ENCODE measurements around the gene ERBB3.
A peak's percentile ranks its signal among the peaks of the same experiment; 100 is the strongest.

Gene ERBB3

GRCh38 chr12:56078931-56079722 lies 838 bp upstream of the ERBB3 start:
- H3K4me1 ChIP-seq: peaks cover 3% of the 10 kb centered on the region

GRCh38 chr12:56080556-56081138 lies 682 bp downstream of the ERBB3 start:
- Histone ChIP-seq H3K4me1 (peaks cover 3% of the 10 kb centered on the region), H3K9me3 (ENCODE audit: control insufficient read depth, low read length) (no peaks in the 10 kb centered on the region), H2AFZ (peak overlapping the region; percentile 95), H3K27ac (peak overlapping the region; percentile 80), H3K27me3 (ENCODE audit: control insufficient read depth, insufficient read depth, low read length) (no peaks in the 10 kb centered on the region), H3K36me3 (ENCODE audit: control insufficient read depth, insufficient read depth, low read length) (no peaks in the 10 kb centered on the region), H3K79me2 (no peaks in the 10 kb centered on the region), H3K4me2 (ENCODE audit: low read length) (peak overlapping the region; percentile 98), H3K9ac (no peak overlapping the region), H3K4me3 (ENCODE audit: low read depth, low read length) (peak overlapping the region; percentile 75)
- TF ChIP-seq CTCF (IDR thresholded peaks at IDR 0.05): no peak

More at GRCh38 chr12:56078931-56079722, 838 bp upstream of the ERBB3 start:
- Histone ChIP-seq H3K9me3 (ENCODE audit: control insufficient read depth, low read length) (no peaks in the 10 kb centered on the region), H3K4me2 (ENCODE audit: low read length) (peak overlapping the region; percentile 98), H3K4me3 (ENCODE audit: low read depth, low read length) (peak overlapping the region; percentile 75), H3K27ac (peak overlapping the region; percentile 80), H2AFZ (peak overlapping the region; percentile 95), H3K79me2 (no peaks in the 10 kb centered on the region), H3K36me3 (ENCODE audit: control insufficient read depth, insufficient read depth, low read length) (no peaks in the 10 kb centered on the region), H3K27me3 (ENCODE audit: control insufficient read depth, insufficient read depth, low read length) (no peaks in the 10 kb centered on the region), H3K9ac (no peak overlapping the region)
- TF ChIP-seq CTCF (IDR thresholded peaks at IDR 0.05): peak; percentile 82

- Histone ChIP-seq H3K4me2 (ENCODE audit: low read length) (peak overlapping the region; percentile 98), H3K27me3 (ENCODE audit: control insufficient read depth, insufficient read depth, low read length) (no peaks in the 10 kb centered on the region), H3K79me2 (no peaks in the 10 kb centered on the region), H3K27ac (no peak overlapping the region), H3K9ac (no peak overlapping the region), H2AFZ (no peak overlapping the region), H3K4me3 (ENCODE audit: low read depth, low read length) (peak overlapping the region; percentile 75), H3K36me3 (ENCODE audit: control insufficient read depth, insufficient read depth, low read length) (no peaks in the 10 kb centered on the region), H3K9me3 (ENCODE audit: control insufficient read depth, low read length) (no peaks in the 10 kb centered on the region), H3K4me1 (peaks cover 8% of the 10 kb centered on the region)
- TF ChIP-seq CTCF (IDR thresholded peaks at IDR 0.05): no peak
Measured at GRCh38 chr12:56081393-56082347, 1.7 kb downstream of the ERBB3 start.

- Histone ChIP-seq H3K9ac (no peak overlapping the region), H3K4me3 (ENCODE audit: low read depth, low read length) (no peak overlapping the region)
Measured at GRCh38 chr12:56082382-56082781, 2.4 kb downstream of the ERBB3 start.

More at GRCh38 chr12:56082382-56082781, 2.4 kb downstream of the ERBB3 start:
- H3K79me2 ChIP-seq: no peaks in the 10 kb centered on the region
- H3K27ac ChIP-seq: no peak overlapping the region
- no peaks in the 10 kb centered on the region for H3K36me3 ChIP-seq (ENCODE audit: control insufficient read depth, insufficient read depth, low read length)
- peaks cover 8% of the 10 kb centered on the region for H3K4me1 ChIP-seq
- H2AFZ ChIP-seq: no peak overlapping the region
- H3K9me3 ChIP-seq (ENCODE audit: control insufficient read depth, low read length): no peaks in the 10 kb centered on the region
- peak overlapping the region; percentile 98 for H3K4me2 ChIP-seq (ENCODE audit: low read length)
- H3K27me3 ChIP-seq (ENCODE audit: control insufficient read depth, insufficient read depth, low read length): no peaks in the 10 kb centered on the region
- no peak for TF ChIP-seq CTCF (IDR thresholded peaks at IDR 0.05)
